A673 (cell line): ENCODE results near the gene KIAA0319L. TPM values are rescaled to one million over a fixed set of nuclear protein-coding genes. Genes with fewer than 3 reads are reported as not detected.

ENCODE experiments used
- Bru-seq: library from RNA; stranded (reverse); fragments of 400-500 nt; gene quantifications from one replicate; lab custom pipeline; 2021; lab: Mats Ljungman, UMichigan
- BruChase-seq, 2 experiments: library from RNA; stranded (reverse); fragments of 400-500 nt; gene quantifications; one replicate each; lab custom pipeline; 2021; lab: Mats Ljungman, UMichigan
- BruUV-seq: library from RNA; stranded (reverse); fragments of 400-500 nt; replicated peaks from 2 replicates; lab custom pipeline; 2021; lab: Mats Ljungman, UMichigan
- CTCF ChIA-PET: fragments of 300-600 bp; sonication (Branson Sonifier 250); formaldehyde crosslinking; loops from one replicate; lab custom pipeline; 2022; ENCODE audit warnings: antibody characterized with exemption; lab: Charles Lee
- POLR2A ChIA-PET: fragments of 300-600 bp; sonication (Branson Sonifier 250); formaldehyde crosslinking; loops from one replicate; lab custom pipeline; 2022; ENCODE audit warnings: antibody characterized with exemption; ENCODE audit not compliant: low non-redundant PET; lab: Charles Lee
- DNase-seq: peaks from one replicate; pipeline ENCODE4 v3.0.0-alpha.2; 2015; ENCODE audit warnings: low spot score
- H3K27ac ChIP-seq: fragments of 200-600 bp; sonication (generic); 2 replicates; pipeline ENCODE4 v1.5.1; 2016; ENCODE audit warnings: mixed run types, low read depth, mild to moderate bottlenecking, mixed read lengths, antibody characterized with exemption, low read length; ENCODE audit not compliant: poor library complexity, severe bottlenecking
- H3K27me3 ChIP-seq: fragments of 200-600 bp; sonication (generic); replicated peaks from 2 replicates; pipeline ENCODE4 v1.6.1; 2017; ENCODE audit warnings: mixed run types, low read depth, mild to moderate bottlenecking, mixed read lengths, antibody characterized with exemption, low read length; ENCODE audit not compliant: insufficient read depth, poor library complexity
- H3K36me3 ChIP-seq: fragments of 200-600 bp; sonication (generic); 2 replicates; pipeline ENCODE4 v1.6.1; 2016; ENCODE audit warnings: mixed run types, mild to moderate bottlenecking, mixed read lengths, antibody characterized with exemption, low read length; ENCODE audit not compliant: insufficient read depth, poor library complexity, severe bottlenecking
- H3K4me1 ChIP-seq: fragments of 200-600 bp; sonication (generic); 2 replicates; pipeline ENCODE4 v1.6.1; 2017; ENCODE audit warnings: mixed run types, mild to moderate bottlenecking, mixed read lengths, antibody characterized with exemption, low read length; ENCODE audit not compliant: insufficient read depth, poor library complexity, severe bottlenecking
- H3K4me3 ChIP-seq: fragments of 200-600 bp; sonication (generic); 2 replicates; pipeline ENCODE4 v1.5.1; 2016; ENCODE audit warnings: low read depth, mixed run types, mild to moderate bottlenecking, mixed read lengths, low read length; ENCODE audit not compliant: poor library complexity, severe bottlenecking
- H3K9me3 ChIP-seq: fragments of 200-600 bp; sonication (generic); 2 replicates; pipeline ENCODE4 v1.6.1; 2016; ENCODE audit warnings: mixed run types, low read depth, mild to moderate bottlenecking, mixed read lengths, antibody characterized with exemption, low read length; ENCODE audit not compliant: poor library complexity, severe bottlenecking
- CTCF ChIP-seq: fragments of 300-800, 200-600 bp; sonication (generic); conservative IDR thresholded peaks from 2 replicates; pipeline ENCODE4 v1.5.1; 2017; ENCODE audit warnings: low read depth, mild to moderate bottlenecking, antibody characterized with exemption, low read length, moderate library complexity, mixed read lengths
- EZH2 ChIP-seq: fragments of 200-600 bp; sonication (generic); IDR thresholded peaks from 2 replicates; pipeline ENCODE4 v1.6.1; 2017; ENCODE audit warnings: borderline replicate concordance, low read depth, mild to moderate bottlenecking, mixed read lengths, antibody characterized with exemption, low read length; ENCODE audit not compliant: poor library complexity, severe bottlenecking
- intact Hi-C: fragments of 100-400 bp; cut with micrococcal nuclease; formaldehyde crosslinking; loops from one replicate; pipeline ENCODE4 v1.10.0; 2022; ENCODE audit not compliant: unreplicated experiment
- long read RNA-seq: library from polyadenylated mRNA; stranded (forward); transcript quantifications from one replicate; pipeline ENCODE4 v2.0.0, GENCODE V29; 2022
- total RNA-seq: library from RNA; stranded (reverse); gene quantifications from 2 replicates; pipeline ENCODE4 v1.2.3, GENCODE V29; 2021

KIAA0319L gene
- 33.7 and 38.5 TPM in 2 replicates for total RNA-seq
- percentile 76 among the genes with signal in this experiment for Bru-seq, nascent RNA
- BruChase-seq, experiment 1, labeled RNA remaining after a 2-hour chase: percentile 76 among the genes with signal in this experiment
- percentile 80 among the genes with signal in this experiment for BruChase-seq, experiment 2, labeled RNA remaining after a 6-hour chase
- long read RNA-seq, full-length matches to known transcripts: 14 of 52 reads
- long read RNA-seq, partial matches to known transcripts: 5 of 52 reads
- long read RNA-seq, other reads (novel, unspliced or antisense): 33 of 52 reads

- ChIA-PET CTCF (interaction anchor here (1.4 kb wide), 1 partner anchor 106 kb away, joined by 4 read pairs; no protein-coding TSS in a partner anchor), POLR2A (no interaction called here)
- Histone ChIP-seq H3K27me3 (no peaks in the 10 kb centered on the region), H3K27ac (peak within 1 kb of the TSS; percentile 92), H3K36me3 (peaks cover 20% of the 10 kb centered on the region), H3K4me3 (peak within 1 kb of the TSS; percentile 94), H3K4me1 (peaks cover 14% of the 10 kb centered on the region), H3K9me3 (no peaks in the 10 kb centered on the region)
- DNase-seq: no peak
- no TSS peak for BruUV-seq
- TF ChIP-seq CTCF (no peak), EZH2 (no peak)
- intact Hi-C loops: loop anchor here (5.0 kb wide), 1 partner anchor 365 kb away; the partner anchor contains the start of gene SFPQ
Observed at GRCh38 chr1:35557118-35557610, at the start of gene KIAA0319L. Gene KIAA0319L (minus strand): TSS chr1:35557403. CDS start chr1:35554491, 2,912 bp downstream.

- intact Hi-C loops: no loop called here
- no peak overlapping the region for H3K4me3 ChIP-seq
- CTCF ChIA-PET: no interaction called here
- no peaks in the 10 kb centered on the region for H3K9me3 ChIP-seq
- H3K4me1 ChIP-seq: no peaks in the 10 kb centered on the region
- H3K27ac ChIP-seq: no peak overlapping the region
- TF ChIP-seq CTCF (no peak), EZH2 (no peak)
- peaks cover 85% of the 10 kb centered on the region for H3K36me3 ChIP-seq
- POLR2A ChIA-PET: no interaction called here
- DNase-seq: no peak
- no peaks in the 10 kb centered on the region for H3K27me3 ChIP-seq
- no TSS peak for BruUV-seq
Observed at GRCh38 chr1:35605867-35606182, 48.6 kb upstream of the KIAA0319L start.

GRCh38 chr1:35605071-35605866 is 48.1 kb upstream of the KIAA0319L start:
- H3K36me3 ChIP-seq: peaks cover 87% of the 10 kb centered on the region
- no peak overlapping the region for H3K27ac ChIP-seq
- BruUV-seq: no TSS peak
- TF ChIP-seq EZH2: no peak
- TF ChIP-seq CTCF: no peak
- no peaks in the 10 kb centered on the region for H3K27me3 ChIP-seq
- H3K9me3 ChIP-seq: no peaks in the 10 kb centered on the region
- no peak for DNase-seq
- H3K4me1 ChIP-seq: no peaks in the 10 kb centered on the region
- ChIA-PET POLR2A (no interaction called here), CTCF (no interaction called here)
- intact Hi-C loops: no loop called here
- H3K4me3 ChIP-seq: no peak overlapping the region
